Upper lobe of left lung (tissue), 6 donors: Measurements from ENCODE around the gene FLRT2. TPM values are rescaled to one million over a fixed set of nuclear protein-coding genes. Genes with fewer than 3 reads are reported as not detected.

Source experiments
- ATAC-seq, 2 donors: fragments of 200-7000 bp; cut with Tn5 transposase; one replicate each; pipeline ENCODE4 v1.9.1; 2022; ENCODE audit warnings: mild to moderate bottlenecking in 2 of 2, moderate library complexity in 2 of 2; ENCODE audit not compliant: low FRiP score in 2 of 2
- DNase-seq, 2 donors: peaks; one replicate each; pipeline ENCODE4 v3.0.0-alpha.2; 2019 to 2020
- H3K27ac ChIP-seq, 4 donors: fragments of 200-600 bp; sonication (generic); one replicate each; pipeline ENCODE4 v1.5.1; 2016 to 2019
- H3K27me3 ChIP-seq, 4 donors: fragments of 200-600 bp; sonication (generic); one replicate each; pipeline ENCODE4 v1.5.1; 2017 to 2019
- H3K36me3 ChIP-seq, 4 donors: fragments of 200-600 bp; sonication (generic); one replicate each; pipeline ENCODE4 v1.5.1; 2016 to 2019
- H3K4me1 ChIP-seq, 4 donors: fragments of 200-600 bp; sonication (generic); one replicate each; pipeline ENCODE4 v1.5.1; 2018 to 2019
- H3K4me3 ChIP-seq, 4 donors: fragments of 200-600 bp; sonication (generic); one replicate each; pipeline ENCODE4 v1.5.1; 2017 to 2019; ENCODE audit warnings: mild to moderate bottlenecking in 2 of 4, moderate library complexity in 1 of 4
- H3K9me3 ChIP-seq, 4 donors: fragments of 200-600 bp; sonication (generic); one replicate each; pipeline ENCODE4 v1.5.1; 2018 to 2019
- CTCF ChIP-seq, 6 experiments: fragments of 450-650 bp in 4 of 6; fragments of 200-600 bp in 2 of 6; sonication (generic) in 2 of 6; IDR thresholded peaks; one replicate each; pipeline ENCODE4 v1.5.1; 2016 to 2019; ENCODE audit warnings: antibody characterized with exemption in 6 of 6
- EP300 ChIP-seq, 4 donors: sonication (generic); formaldehyde crosslinking; IDR thresholded peaks; one replicate each; pipeline ENCODE4 v1.5.1; 2017; ENCODE audit warnings: antibody characterized with exemption in 4 of 4, control low read depth in 2 of 4
- POLR2A ChIP-seq, 4 donors: fragments of 450-650 bp; IDR thresholded peaks; one replicate each; pipeline ENCODE4 v1.5.1; 2016 to 2017; ENCODE audit warnings: antibody characterized with exemption in 4 of 4, mild to moderate bottlenecking in 2 of 4
- POLR2AphosphoS5 ChIP-seq, 2 donors: sonication (generic); formaldehyde crosslinking; IDR thresholded peaks; one replicate each; pipeline ENCODE4 v1.5.1; 2017; ENCODE audit warnings: antibody characterized with exemption in 2 of 2
- WGBS, 2 donors: methylation state at CpG; one replicate each; pipeline ENCODE4 v1.1.5; 2017 to 2018; 5-methylcytosine and 5-hydroxymethylcytosine counted together
- total RNA-seq, 6 donors: library from RNA; depleted of rRNA in 4 of 6; stranded (reverse); fragments of >200 nt in 4 of 6; gene quantifications; one replicate each; pipeline versions ENCODE4 v1.1.0 to v1.2.1, GENCODE V29; 2016 to 2021
- donor health status: DM: no; HTN: no; CAD: no; lungs with moderate emphysema.
- donor health status: DM: no; HTN: yes; CAD: no; lungs with severe emphysema.

Gene FLRT2
- total RNA-seq, 6 donors from 2014 or later: 0.91 to 24.1 (median 5.0) TPM

DNA sequence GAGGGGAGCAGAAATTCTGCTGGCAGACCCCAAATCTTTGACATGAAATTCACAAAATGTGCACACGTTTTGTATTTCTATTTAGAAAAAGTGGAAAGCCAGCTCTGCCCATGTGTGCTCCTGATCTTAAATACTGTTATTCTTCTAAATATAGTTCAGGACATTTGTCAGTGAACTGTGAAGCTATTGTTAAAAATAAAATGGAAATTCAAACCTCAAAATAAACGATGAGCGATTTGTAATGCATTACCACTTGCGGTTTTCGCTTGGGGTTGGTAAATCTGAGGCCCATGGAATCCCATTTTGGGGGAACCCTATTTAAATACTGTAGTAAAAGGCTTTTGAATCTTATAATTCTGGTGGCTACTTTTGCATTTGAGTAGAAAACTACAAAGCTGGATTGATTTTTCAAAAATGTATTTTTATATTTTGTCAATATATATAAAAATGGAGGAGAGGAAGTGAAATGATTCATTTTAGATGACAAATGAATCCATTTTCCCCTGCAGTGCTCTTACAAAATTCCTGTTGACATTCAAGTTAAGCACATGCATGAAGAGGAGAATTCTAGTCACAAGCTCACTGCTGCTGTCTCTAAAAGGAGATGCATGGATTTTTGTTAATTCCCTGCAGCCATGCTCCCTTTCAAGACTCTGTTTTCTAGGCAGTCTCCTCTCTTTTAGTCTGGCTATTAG lies 47.1 kb downstream of the FLRT2 start:
- ATAC-seq (no peak), DNase-seq (no peak)
- Histone ChIP-seq H3K36me3 (no peaks in the 10 kb centered on the region), H3K27me3 (no peaks in the 10 kb centered on the region), H3K4me1 (no peaks in the 10 kb centered on the region), H3K4me3 (no peak overlapping the region), H3K9me3 (no peaks in the 10 kb centered on the region), H3K27ac (no peak overlapping the region)
- no peak for TF ChIP-seq POLR2AphosphoS5 (IDR thresholded peaks at IDR 0.05)
- TF ChIP-seq EP300 (IDR thresholded peaks at IDR 0.05): no peak
- TF ChIP-seq CTCF (IDR thresholded peaks at IDR 0.05): no peak
- no peak for TF ChIP-seq POLR2A (IDR thresholded peaks at IDR 0.05)
- WGBS, 2 donors: 82 to 87% methylated on average over 5 of the region's 5 CpGs

GRCh38 chr14:85577543-85578114 lies 47.7 kb downstream of the FLRT2 start:
- Histone ChIP-seq H3K27ac (no peak overlapping the region), H3K27me3 (no peaks in the 10 kb centered on the region), H3K9me3 (no peaks in the 10 kb centered on the region), H3K36me3 (no peaks in the 10 kb centered on the region), H3K4me3 (no peak overlapping the region), H3K4me1 (no peaks in the 10 kb centered on the region)
- ATAC-seq: no peak
- no peak for DNase-seq
- 83 to 91% methylated on average over 7 of the region's 7 CpGs for WGBS, 2 donors
- no peak for TF ChIP-seq POLR2A (IDR thresholded peaks at IDR 0.05)
- TF ChIP-seq POLR2AphosphoS5 (IDR thresholded peaks at IDR 0.05): no peak
- TF ChIP-seq CTCF (IDR thresholded peaks at IDR 0.05): no peak
- no peak for TF ChIP-seq EP300 (IDR thresholded peaks at IDR 0.05)

GRCh38 chr14:85578357-85578756 lies 48.4 kb downstream of the FLRT2 start:
- no peaks in the 10 kb centered on the region for H3K4me1 ChIP-seq
- no peak overlapping the region for H3K27ac ChIP-seq
- no peaks in the 10 kb centered on the region for H3K36me3 ChIP-seq
- TF ChIP-seq POLR2A (IDR thresholded peaks at IDR 0.05) (no peak), EP300 (IDR thresholded peaks at IDR 0.05) (no peak), POLR2AphosphoS5 (IDR thresholded peaks at IDR 0.05) (no peak), CTCF (IDR thresholded peaks at IDR 0.05) (no peak)
- H3K27me3 ChIP-seq: no peaks in the 10 kb centered on the region
- DNase-seq (no peak), ATAC-seq (no peak)
- 95 to 96% methylated on average over 8 of the region's 8 CpGs for whole genome bisulfite sequencing, 2 donors
- no peak overlapping the region for H3K4me3 ChIP-seq
- no peaks in the 10 kb centered on the region for H3K9me3 ChIP-seq

GRCh38 chr14:85578930-85579329 lies 49.0 kb downstream of the FLRT2 start:
- Histone ChIP-seq H3K9me3 (no peaks in the 10 kb centered on the region), H3K36me3 (no peaks in the 10 kb centered on the region), H3K4me1 (no peaks in the 10 kb centered on the region), H3K27me3 (no peaks in the 10 kb centered on the region), H3K4me3 (no peak overlapping the region), H3K27ac (no peak overlapping the region)
- TF ChIP-seq POLR2AphosphoS5 (IDR thresholded peaks at IDR 0.05) (no peak), EP300 (IDR thresholded peaks at IDR 0.05) (no peak), POLR2A (IDR thresholded peaks at IDR 0.05) (no peak), CTCF (IDR thresholded peaks at IDR 0.05) (no peak)
- ATAC-seq (no peak), DNase-seq (no peak)
- WGBS, 2 donors: 80 to 93% methylated on average over 2 of the region's 2 CpGs

- H3K4me1 ChIP-seq: no peaks in the 10 kb centered on the region
- H3K27ac ChIP-seq: no peak overlapping the region
- no peaks in the 10 kb centered on the region for H3K9me3 ChIP-seq
- H3K27me3 ChIP-seq: no peaks in the 10 kb centered on the region
- TF ChIP-seq POLR2AphosphoS5 (IDR thresholded peaks at IDR 0.05) (no peak), POLR2A (IDR thresholded peaks at IDR 0.05) (no peak), EP300 (IDR thresholded peaks at IDR 0.05) (no peak), CTCF (IDR thresholded peaks at IDR 0.05) (no peak)
- no peak overlapping the region for H3K4me3 ChIP-seq
- H3K36me3 ChIP-seq: no peaks in the 10 kb centered on the region
- DNase-seq (no peak), ATAC-seq (no peak)
These were observed 50.0 kb downstream of the FLRT2 start for GRCh38 chr14:85579942-85580341.
